ENCODE data around the gene NR2F1-AS1.
"Not testable (repeated sequence)": the region's sequence is repeated elsewhere in the genome, so short reads cannot be mapped to it uniquely, and the experiment has no call there.

Gene NR2F1-AS1

GRCh38 chr5:93427316-93427715 is 153.7 kb downstream of the NR2F1-AS1 start:
- DNase-seq (ENCODE audit: low spot score), result no peak

GRCh38 chr5:93425096-93425495 is 155.9 kb downstream of the NR2F1-AS1 start:
- DNase-seq (ENCODE audit: low spot score), result no peak

GRCh38 chr5:93423300-93423699 is 157.7 kb downstream of the NR2F1-AS1 start:
- no peak for DNase-seq (ENCODE audit: low spot score)

GRCh38 chr5:93422652-93423280 is 158.3 kb downstream of the NR2F1-AS1 start:
- no peak for DNase-seq (ENCODE audit: low spot score)

DNA sequence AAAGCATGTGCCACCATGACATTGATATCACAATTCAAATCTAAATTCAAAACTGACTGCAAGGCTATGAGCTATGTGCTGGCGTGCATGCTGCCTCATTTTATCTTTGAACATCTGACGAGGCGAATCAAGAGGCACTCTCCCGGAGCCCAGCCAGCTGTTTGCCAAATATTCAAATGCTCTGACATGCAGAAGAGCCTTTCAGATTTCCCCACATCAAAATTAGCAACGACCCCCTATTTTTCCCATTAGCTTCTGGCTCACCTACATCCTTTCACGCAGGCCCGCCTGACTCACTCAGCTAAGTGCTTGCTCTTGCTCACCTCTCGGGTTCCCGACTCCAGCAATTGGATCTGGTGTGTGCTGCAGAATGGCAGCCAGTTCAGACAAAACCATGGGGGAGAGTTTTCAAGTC is 159.0 kb downstream of the NR2F1-AS1 start:
- DNase-seq (ENCODE audit: low spot score), result peak; percentile 53

DNA sequence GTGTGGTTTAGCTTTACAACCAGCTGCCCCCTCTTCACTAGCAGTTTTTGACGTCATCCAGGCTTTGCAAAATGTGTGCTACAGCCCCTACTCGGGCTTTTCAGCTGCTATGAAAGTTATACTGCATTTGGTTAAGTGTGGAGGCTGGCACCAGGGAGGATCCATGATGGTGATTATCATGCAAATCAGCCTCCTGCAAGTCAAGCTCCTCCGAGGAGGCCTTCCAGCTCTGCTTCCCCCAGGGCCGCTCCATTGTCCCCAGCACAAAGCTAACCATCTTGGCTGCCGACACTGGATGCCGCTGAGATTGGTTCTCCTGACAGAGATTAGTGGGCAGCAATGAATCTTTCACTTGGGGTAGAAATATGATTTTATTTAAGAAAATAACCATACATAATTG is 159.6 kb downstream of the NR2F1-AS1 start:
- peak; percentile 78 for DNase-seq (ENCODE audit: low spot score)

DNA sequence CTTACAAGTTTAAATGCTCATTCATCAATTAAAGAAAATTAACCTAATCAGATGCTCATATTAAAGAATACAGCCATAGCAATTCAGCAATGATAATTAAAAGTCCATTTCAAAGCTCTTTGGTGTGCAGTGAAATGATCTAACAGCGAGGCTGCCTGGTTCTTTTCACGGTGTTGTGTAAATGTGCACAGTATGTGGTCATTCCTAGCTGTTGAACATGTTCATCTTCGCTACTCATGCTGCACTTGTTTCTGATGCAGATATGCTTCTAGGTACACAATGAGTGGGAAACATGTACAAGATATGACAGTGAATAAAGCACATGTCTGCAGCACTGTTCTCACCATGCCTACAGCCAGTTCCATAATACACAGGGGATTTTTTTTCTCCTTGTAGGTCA is 163.5 kb downstream of the NR2F1-AS1 start:
- no peak for DNase-seq (ENCODE audit: low spot score)

DNA sequence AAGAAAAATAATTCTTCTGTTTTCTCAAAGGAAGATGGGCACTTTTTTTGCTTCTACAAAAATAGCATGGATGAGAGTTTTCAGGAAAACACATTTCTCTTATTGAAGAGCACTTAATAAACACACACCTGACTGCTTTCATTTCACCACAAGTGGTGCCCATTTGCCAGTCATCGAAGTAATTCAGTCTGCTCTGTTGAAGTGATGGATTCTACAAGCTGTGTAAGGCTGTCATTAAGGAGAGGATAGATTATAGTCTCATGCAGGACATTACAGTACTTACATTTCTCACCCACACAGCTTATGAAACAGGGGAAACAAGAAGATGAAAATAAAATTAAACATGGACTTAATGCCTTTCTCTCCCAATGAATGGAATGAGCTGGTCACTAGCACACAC is 165.2 kb downstream of the NR2F1-AS1 start:
- no peak for DNase-seq (ENCODE audit: low spot score)

- DNase-seq (ENCODE audit: low spot score), result no peak
Measured at GRCh38 chr5:93411716-93412115, 169.3 kb downstream of the NR2F1-AS1 start.

DNA sequence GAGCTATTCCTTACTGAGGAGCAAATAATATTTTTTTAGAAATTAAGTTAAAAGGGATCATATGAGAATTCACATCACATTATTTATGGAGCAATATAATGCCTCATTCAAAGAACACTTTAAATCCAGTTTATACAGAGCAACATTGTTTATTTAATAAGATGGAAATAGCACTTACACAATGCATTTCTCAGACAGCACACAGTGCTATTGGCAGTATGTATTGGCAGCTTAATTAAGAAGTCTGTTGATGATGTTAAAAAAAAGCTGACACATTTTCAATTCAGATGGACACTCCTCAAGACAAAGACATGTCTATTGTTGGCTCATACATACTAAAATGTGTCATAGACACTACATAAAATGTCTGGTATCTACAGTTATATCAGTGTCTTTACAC is 171.3 kb downstream of the NR2F1-AS1 start:
- DNase-seq (ENCODE audit: low spot score), result no peak

GRCh38 chr5:93407454-93407853 is 173.6 kb downstream of the NR2F1-AS1 start:
- DNase-seq (ENCODE audit: low spot score), result peak; percentile 65

DNA sequence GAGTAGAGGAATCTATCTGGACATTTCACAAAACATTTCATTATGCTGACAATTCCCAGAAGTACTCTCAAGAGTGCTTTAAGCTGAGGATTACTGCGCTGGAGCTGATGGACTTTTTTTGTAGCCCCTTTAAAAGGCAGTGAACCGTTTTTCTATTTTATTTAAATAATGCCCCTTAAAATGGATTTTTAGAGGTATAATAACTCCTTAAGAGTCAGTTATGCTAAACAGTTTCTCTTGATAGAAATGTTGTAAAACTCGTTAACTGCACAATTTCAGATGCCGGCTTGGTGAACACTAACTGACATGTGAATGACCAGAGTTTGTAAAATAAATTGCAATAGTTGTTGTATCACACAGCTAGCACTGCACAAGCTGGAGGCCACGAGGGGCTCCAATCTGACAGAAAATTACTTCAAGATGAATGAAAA is 174.0 kb downstream of the NR2F1-AS1 start:
- DNase-seq (ENCODE audit: low spot score), result no peak

DNA sequence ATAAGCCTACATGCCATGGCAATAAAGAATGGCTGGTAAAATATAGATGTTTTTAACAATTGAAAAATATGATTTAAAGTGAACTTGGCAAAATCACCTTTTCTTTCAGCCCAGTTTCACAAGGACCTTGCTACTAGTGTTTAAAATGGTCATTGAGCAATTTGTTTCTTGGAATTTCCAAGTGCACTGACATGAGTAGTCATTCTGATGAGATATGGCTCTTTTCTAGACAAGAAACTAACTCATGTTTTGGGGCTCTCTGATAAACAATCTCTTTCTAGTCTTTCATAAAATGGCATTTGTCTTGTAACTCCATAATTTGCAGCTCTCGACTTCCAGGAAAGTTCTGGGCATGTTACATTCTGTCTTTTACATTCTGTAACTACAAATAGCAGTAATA is 176.8 kb downstream of the NR2F1-AS1 start:
- no peak for DNase-seq (ENCODE audit: low spot score)

DNA sequence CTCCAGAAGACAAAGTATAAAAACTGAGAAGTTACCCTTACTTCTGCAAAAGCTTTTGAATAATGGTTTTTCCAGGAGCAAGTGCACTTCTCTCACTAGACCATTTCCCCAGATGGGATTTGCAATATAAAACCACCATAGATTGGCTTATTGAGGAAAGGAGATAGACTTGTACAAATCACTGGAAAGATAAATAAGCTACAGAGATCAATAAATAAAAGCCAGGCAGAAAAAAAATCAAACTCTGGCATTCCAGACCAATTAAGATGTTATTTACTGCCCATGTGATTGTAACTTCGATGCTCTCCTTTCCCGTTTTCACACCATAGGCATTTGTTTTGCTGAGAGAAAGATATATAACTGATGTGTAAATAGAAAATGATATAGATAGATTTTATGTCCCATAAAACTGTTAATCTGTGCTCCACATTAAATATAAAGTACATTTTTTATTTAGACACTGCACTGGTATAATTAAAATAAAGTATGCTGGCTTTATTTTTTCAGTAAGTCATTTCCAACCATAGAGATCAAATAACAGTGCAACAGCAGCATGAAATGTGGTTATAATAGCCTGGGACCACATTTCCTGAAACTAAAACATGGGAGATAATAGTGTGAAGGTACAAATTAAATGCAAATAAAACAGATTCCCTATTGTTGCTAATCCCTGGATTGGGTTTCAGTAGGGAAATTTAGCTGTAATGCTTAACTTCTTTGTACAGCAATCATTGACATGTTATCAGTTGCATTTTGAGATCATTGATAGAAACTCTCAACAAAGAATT is 177.7 kb downstream of the NR2F1-AS1 start:
- DNase-seq (ENCODE audit: low spot score), result no peak

GRCh38 chr5:93402451-93402850 is 178.6 kb downstream of the NR2F1-AS1 start:
- no peak for DNase-seq (ENCODE audit: low spot score)

GRCh38 chr5:93401634-93402213 is 179.3 kb downstream of the NR2F1-AS1 start:
- no peak for DNase-seq (ENCODE audit: low spot score)

- DNase-seq (ENCODE audit: low spot score), result no peak
Measured at GRCh38 chr5:93399675-93400074, 181.3 kb downstream of the NR2F1-AS1 start.

- no peak for DNase-seq (ENCODE audit: low spot score)
Measured at GRCh38 chr5:93395971-93396379, 185.0 kb downstream of the NR2F1-AS1 start.

GRCh38 chr5:93395010-93395409 is 186.0 kb downstream of the NR2F1-AS1 start:
- DNase-seq (ENCODE audit: low spot score), result no peak

- no peak for DNase-seq (ENCODE audit: low spot score)
Measured at GRCh38 chr5:93394301-93394700, 186.7 kb downstream of the NR2F1-AS1 start.

GRCh38 chr5:93391169-93391568 is 189.8 kb downstream of the NR2F1-AS1 start:
- not testable (repeated sequence) for DNase-seq (ENCODE audit: low spot score)

DNA sequence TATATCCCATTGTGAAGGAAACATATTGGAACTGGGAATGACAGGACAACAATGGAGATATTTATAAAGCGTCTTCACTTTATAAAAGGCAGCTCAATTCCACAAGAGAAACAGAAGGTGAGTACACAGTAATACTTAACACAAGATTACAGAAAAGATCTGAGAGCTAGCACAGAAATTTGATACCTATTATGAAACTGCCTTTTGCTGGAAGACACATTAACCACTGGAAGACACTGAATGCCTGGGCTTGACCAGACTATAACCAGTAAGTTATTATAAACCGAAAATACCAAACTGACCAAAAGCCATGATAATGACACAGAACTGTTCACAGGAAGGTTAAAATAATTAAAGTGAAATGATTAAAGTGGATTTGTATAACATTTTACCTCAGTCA is 195.4 kb downstream of the NR2F1-AS1 start:
- no peak for DNase-seq (ENCODE audit: low spot score)

- no peak for DNase-seq (ENCODE audit: low spot score)
Measured at GRCh38 chr5:93384995-93385394, 196.0 kb downstream of the NR2F1-AS1 start.
